Liver (tissue), 9 donors: ENCODE results near the gene FAM204A. TPM values are rescaled to one million over a fixed set of nuclear protein-coding genes. Genes with fewer than 3 reads are reported as not detected.

ENCODE experiments used
- DNase-seq: peaks from one replicate; pipeline ENCODE4 v3.0.0-alpha.2; 2017; ENCODE audit warnings: low spot score
- H3K27ac ChIP-seq, 2 donors: one replicate each; pipeline ENCODE4 v1.7.0; 2013; ENCODE audit warnings: inconsistent platforms in 2 of 2, low read length in 2 of 2, control low read depth in 1 of 2, low read depth in 1 of 2, mild to moderate bottlenecking in 1 of 2
- H3K27me3 ChIP-seq, 4 donors: one replicate each; pipeline versions ENCODE4 v1.6.1 to v1.7.0; 2013; ENCODE audit warnings: low read length in 3 of 4, inconsistent platforms in 1 of 4, mild to moderate bottlenecking in 1 of 4, moderate library complexity in 1 of 4; ENCODE audit not compliant: control insufficient read depth in 4 of 4, insufficient read depth in 4 of 4
- H3K36me3 ChIP-seq, 4 donors: one replicate each; pipeline versions ENCODE4 v1.6.1 to v1.7.0; 2013; ENCODE audit warnings: low read length in 3 of 4, mild to moderate bottlenecking in 3 of 4, low read depth in 1 of 4, moderate library complexity in 1 of 4; ENCODE audit not compliant: control insufficient read depth in 4 of 4, insufficient read depth in 3 of 4
- H3K4me1 ChIP-seq, 4 donors: one replicate each; pipeline versions ENCODE4 v1.6.1 to v1.7.0; 2013; ENCODE audit warnings: low read length in 3 of 4, mild to moderate bottlenecking in 3 of 4, moderate library complexity in 1 of 4; ENCODE audit not compliant: control insufficient read depth in 4 of 4, insufficient read depth in 4 of 4
- H3K4me3 ChIP-seq, 3 donors: one replicate each; pipeline versions ENCODE4 v1.6.1 to v1.7.0; 2013; ENCODE audit warnings: low read length in 3 of 3, control low read depth in 1 of 3, low read depth in 1 of 3, mild to moderate bottlenecking in 1 of 3
- H3K9ac ChIP-seq, 2 donors: one replicate each; pipeline ENCODE4 v1.7.0; 2013; ENCODE audit warnings: low read length in 2 of 2, mild to moderate bottlenecking in 2 of 2, moderate library complexity in 2 of 2, control low read depth in 1 of 2, low read depth in 1 of 2
- H3K9me3 ChIP-seq, 4 donors: one replicate each; pipeline versions ENCODE4 v1.6.1 to v1.7.0; 2013; ENCODE audit warnings: low read length in 3 of 4; ENCODE audit not compliant: control insufficient read depth in 4 of 4
- EGR1 ChIP-seq, 2 donors: IDR thresholded peaks; 2 replicates each; pipeline ENCODE4 v1.6.1; 2016 to 2018; ENCODE audit warnings: antibody characterized with exemption in 2 of 2, low read depth in 2 of 2
- FOXA1 ChIP-seq: IDR thresholded peaks from 2 replicates; pipeline ENCODE4 v1.6.1; 2016; ENCODE audit warnings: antibody characterized with exemption
- FOXA2 ChIP-seq: IDR thresholded peaks from 2 replicates; pipeline ENCODE4 v1.6.1; 2016; ENCODE audit warnings: antibody characterized with exemption
- GABPA ChIP-seq, 2 donors: IDR thresholded peaks in 1 of 2; conservative IDR thresholded peaks in 1 of 2; 2 replicates each; pipeline ENCODE4 v1.6.1; 2016; ENCODE audit warnings: antibody characterized with exemption in 2 of 2, mild to moderate bottlenecking in 1 of 2, moderate library complexity in 1 of 2
- HNF4A ChIP-seq, 2 donors: conservative IDR thresholded peaks; 2 replicates each; pipeline ENCODE4 v1.6.1; 2016; ENCODE audit warnings: antibody characterized with exemption in 2 of 2, mild to moderate bottlenecking in 2 of 2
- HNF4G ChIP-seq: IDR thresholded peaks from 2 replicates; pipeline ENCODE4 v1.6.1; 2016; ENCODE audit warnings: antibody characterized with exemption
- JUND ChIP-seq, 2 donors: IDR thresholded peaks; 2 replicates each; pipeline ENCODE4 v1.6.1; 2016; ENCODE audit warnings: antibody characterized with exemption in 2 of 2
- NR2F2 ChIP-seq: IDR thresholded peaks from 2 replicates; pipeline ENCODE4 v1.6.1; 2016; ENCODE audit warnings: antibody characterized with exemption
- RAD21 ChIP-seq, 2 donors: IDR thresholded peaks; 2 replicates each; pipeline ENCODE4 v1.6.1; 2016; ENCODE audit warnings: antibody characterized with exemption in 2 of 2, mild to moderate bottlenecking in 2 of 2
- RXRA ChIP-seq, 2 donors: IDR thresholded peaks; 2 replicates each; pipeline ENCODE4 v1.6.1; 2017 to 2018; ENCODE audit warnings: antibody characterized with exemption in 2 of 2, mild to moderate bottlenecking in 1 of 2
- SP1 ChIP-seq: IDR thresholded peaks from 2 replicates; pipeline ENCODE4 v1.6.1; 2018; ENCODE audit warnings: antibody characterized with exemption, mild to moderate bottlenecking
- TAF1 ChIP-seq: conservative IDR thresholded peaks from 2 replicates; pipeline ENCODE4 v1.6.1; 2016; ENCODE audit warnings: antibody characterized with exemption, mild to moderate bottlenecking
- YY1 ChIP-seq: IDR thresholded peaks from 2 replicates; pipeline ENCODE4 v1.6.1; 2016; ENCODE audit warnings: antibody characterized with exemption, mild to moderate bottlenecking
- WGBS: extraction: QIAGEN DNeasy Blood & Tissue Kit; methylation state at CpG from one replicate; pipeline ENCODE4 v1.1.7; 2013; 5-methylcytosine and 5-hydroxymethylcytosine counted together
- polyA plus RNA-seq, 2 donors: library from polyadenylated mRNA; stranded (reverse) in 1 of 2; unstranded in 1 of 2; fragments of 200-250 nt in 1 of 2; fragments of >200 nt in 1 of 2; fragmentation: Nextera tagmentation in 1 of 2; extraction: Ambion mirVana in 1 of 2; gene quantifications; one replicate each; pipeline versions ENCODE4 v1.2.1 to v1.2.3, GENCODE V29; 2013 to 2015
- total RNA-seq, 2 donors: library from RNA; depleted of rRNA; stranded (reverse); fragments of >200 nt; gene quantifications; one replicate each; pipeline ENCODE4 v1.2.3, GENCODE V29; 2014
- TF ChIP-seq, protein P1 (sequence below): fragments of 150-350 bp; IDR thresholded peaks from 2 replicates; pipeline ENCODE4 v1.5.1; 2017; ENCODE audit warnings: improper control_type of control experiment, low read depth, low read length; ENCODE audit not compliant: missing input control
- TF ChIP-seq, protein P2 (sequence below): IDR thresholded peaks from 2 replicates; pipeline ENCODE4 v1.6.1; 2016; ENCODE audit warnings: antibody characterized with exemption
- TF ChIP-seq, protein P3 (sequence below): IDR thresholded peaks from 2 replicates; pipeline ENCODE4 v1.6.1; 2016; ENCODE audit warnings: antibody characterized with exemption
- TF ChIP-seq, protein P4 (sequence below): IDR thresholded peaks from 2 replicates; pipeline ENCODE4 v1.6.1; 2016; ENCODE audit warnings: antibody characterized with exemption, mild to moderate bottlenecking
- TF ChIP-seq, protein P5 (sequence below): IDR thresholded peaks from 2 replicates; pipeline ENCODE4 v1.6.1; 2016; ENCODE audit warnings: antibody characterized with exemption
- donor health status: healthy.
- donor health status: healthy.
- donor health status: healthy.
- donor health status: healthy.
- donor health status: healthy.

Gene FAM204A
- total and polyA plus RNA-seq, 4 donors, result 17.4 to 22.8 (median 21.3) TPM

DNA sequence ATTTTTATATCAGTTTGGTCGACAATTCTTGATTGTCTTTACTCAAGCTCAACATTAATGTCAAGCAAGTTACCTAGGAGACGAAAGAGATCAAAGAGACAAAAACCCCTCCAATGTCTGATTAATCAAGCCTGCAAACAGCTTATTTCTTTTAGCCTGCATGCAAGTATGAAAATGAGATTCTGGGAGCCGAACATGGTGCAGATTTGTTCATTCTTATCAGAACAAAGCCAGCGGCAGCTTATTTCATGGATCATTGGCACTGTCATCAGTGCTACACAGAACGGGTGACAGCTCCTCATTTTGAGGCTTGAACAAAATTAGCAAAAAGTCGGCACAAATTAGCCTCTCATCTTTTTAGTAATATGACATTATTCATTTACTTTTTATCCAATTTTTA lies 26.5 kb downstream of the FAM204A start:
- peaks cover 0 to 2% (median 1%) of the 10 kb centered on the region in 4 donors for H3K4me1 ChIP-seq
- H3K36me3 ChIP-seq, result peaks cover 1 to 7% (median 2%) of the 10 kb centered on the region in 4 donors
- TF ChIP-seq HNF4A (conservative IDR thresholded peaks at IDR 0.05), result no peak
- no peak for TF ChIP-seq YY1
- TF ChIP-seq, protein P1, sequence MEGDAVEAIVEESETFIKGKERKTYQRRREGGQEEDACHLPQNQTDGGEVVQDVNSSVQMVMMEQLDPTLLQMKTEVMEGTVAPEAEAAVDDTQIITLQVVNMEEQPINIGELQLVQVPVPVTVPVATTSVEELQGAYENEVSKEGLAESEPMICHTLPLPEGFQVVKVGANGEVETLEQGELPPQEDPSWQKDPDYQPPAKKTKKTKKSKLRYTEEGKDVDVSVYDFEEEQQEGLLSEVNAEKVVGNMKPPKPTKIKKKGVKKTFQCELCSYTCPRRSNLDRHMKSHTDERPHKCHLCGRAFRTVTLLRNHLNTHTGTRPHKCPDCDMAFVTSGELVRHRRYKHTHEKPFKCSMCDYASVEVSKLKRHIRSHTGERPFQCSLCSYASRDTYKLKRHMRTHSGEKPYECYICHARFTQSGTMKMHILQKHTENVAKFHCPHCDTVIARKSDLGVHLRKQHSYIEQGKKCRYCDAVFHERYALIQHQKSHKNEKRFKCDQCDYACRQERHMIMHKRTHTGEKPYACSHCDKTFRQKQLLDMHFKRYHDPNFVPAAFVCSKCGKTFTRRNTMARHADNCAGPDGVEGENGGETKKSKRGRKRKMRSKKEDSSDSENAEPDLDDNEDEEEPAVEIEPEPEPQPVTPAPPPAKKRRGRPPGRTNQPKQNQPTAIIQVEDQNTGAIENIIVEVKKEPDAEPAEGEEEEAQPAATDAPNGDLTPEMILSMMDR, result no peak
- TF ChIP-seq EGR1 (IDR thresholded peaks at IDR 0.05; ENCODE audit: low read depth in 2 of 2), result no peak
- TF ChIP-seq, protein P2, sequence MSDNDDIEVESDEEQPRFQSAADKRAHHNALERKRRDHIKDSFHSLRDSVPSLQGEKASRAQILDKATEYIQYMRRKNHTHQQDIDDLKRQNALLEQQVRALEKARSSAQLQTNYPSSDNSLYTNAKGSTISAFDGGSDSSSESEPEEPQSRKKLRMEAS, result no peak
- no peak for TF ChIP-seq GABPA (IDR thresholded peaks at IDR 0.05 in 1 of 2, conservative IDR thresholded peaks at IDR 0.05 in 1 of 2)
- no peak for TF ChIP-seq TAF1
- no peak for TF ChIP-seq RXRA (IDR thresholded peaks at IDR 0.05)
- TF ChIP-seq, protein P3, sequence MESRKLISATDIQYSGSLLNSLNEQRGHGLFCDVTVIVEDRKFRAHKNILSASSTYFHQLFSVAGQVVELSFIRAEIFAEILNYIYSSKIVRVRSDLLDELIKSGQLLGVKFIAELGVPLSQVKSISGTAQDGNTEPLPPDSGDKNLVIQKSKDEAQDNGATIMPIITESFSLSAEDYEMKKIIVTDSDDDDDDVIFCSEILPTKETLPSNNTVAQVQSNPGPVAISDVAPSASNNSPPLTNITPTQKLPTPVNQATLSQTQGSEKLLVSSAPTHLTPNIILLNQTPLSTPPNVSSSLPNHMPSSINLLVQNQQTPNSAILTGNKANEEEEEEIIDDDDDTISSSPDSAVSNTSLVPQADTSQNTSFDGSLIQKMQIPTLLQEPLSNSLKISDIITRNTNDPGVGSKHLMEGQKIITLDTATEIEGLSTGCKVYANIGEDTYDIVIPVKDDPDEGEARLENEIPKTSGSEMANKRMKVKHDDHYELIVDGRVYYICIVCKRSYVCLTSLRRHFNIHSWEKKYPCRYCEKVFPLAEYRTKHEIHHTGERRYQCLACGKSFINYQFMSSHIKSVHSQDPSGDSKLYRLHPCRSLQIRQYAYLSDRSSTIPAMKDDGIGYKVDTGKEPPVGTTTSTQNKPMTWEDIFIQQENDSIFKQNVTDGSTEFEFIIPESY, result no peak
- TF ChIP-seq FOXA1, result no peak
- TF ChIP-seq, protein P4, sequence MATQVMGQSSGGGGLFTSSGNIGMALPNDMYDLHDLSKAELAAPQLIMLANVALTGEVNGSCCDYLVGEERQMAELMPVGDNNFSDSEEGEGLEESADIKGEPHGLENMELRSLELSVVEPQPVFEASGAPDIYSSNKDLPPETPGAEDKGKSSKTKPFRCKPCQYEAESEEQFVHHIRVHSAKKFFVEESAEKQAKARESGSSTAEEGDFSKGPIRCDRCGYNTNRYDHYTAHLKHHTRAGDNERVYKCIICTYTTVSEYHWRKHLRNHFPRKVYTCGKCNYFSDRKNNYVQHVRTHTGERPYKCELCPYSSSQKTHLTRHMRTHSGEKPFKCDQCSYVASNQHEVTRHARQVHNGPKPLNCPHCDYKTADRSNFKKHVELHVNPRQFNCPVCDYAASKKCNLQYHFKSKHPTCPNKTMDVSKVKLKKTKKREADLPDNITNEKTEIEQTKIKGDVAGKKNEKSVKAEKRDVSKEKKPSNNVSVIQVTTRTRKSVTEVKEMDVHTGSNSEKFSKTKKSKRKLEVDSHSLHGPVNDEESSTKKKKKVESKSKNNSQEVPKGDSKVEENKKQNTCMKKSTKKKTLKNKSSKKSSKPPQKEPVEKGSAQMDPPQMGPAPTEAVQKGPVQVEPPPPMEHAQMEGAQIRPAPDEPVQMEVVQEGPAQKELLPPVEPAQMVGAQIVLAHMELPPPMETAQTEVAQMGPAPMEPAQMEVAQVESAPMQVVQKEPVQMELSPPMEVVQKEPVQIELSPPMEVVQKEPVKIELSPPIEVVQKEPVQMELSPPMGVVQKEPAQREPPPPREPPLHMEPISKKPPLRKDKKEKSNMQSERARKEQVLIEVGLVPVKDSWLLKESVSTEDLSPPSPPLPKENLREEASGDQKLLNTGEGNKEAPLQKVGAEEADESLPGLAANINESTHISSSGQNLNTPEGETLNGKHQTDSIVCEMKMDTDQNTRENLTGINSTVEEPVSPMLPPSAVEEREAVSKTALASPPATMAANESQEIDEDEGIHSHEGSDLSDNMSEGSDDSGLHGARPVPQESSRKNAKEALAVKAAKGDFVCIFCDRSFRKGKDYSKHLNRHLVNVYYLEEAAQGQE, result no peak
- TF ChIP-seq RAD21 (IDR thresholded peaks at IDR 0.05), result no peak
- no peak for TF ChIP-seq SP1
- no peak for TF ChIP-seq FOXA2
- no peaks in the 10 kb centered on the region for H3K9me3 ChIP-seq
- WGBS, result 93% methylated on average over 6 of the region's 6 CpGs
- H3K27me3 ChIP-seq, result no peaks in the 10 kb centered on the region
- H3K27ac ChIP-seq, result no peak overlapping the region
- H3K4me3 ChIP-seq, result no peak overlapping the region
- no peak for DNase-seq
- H3K9ac ChIP-seq, result no peak overlapping the region

DNA sequence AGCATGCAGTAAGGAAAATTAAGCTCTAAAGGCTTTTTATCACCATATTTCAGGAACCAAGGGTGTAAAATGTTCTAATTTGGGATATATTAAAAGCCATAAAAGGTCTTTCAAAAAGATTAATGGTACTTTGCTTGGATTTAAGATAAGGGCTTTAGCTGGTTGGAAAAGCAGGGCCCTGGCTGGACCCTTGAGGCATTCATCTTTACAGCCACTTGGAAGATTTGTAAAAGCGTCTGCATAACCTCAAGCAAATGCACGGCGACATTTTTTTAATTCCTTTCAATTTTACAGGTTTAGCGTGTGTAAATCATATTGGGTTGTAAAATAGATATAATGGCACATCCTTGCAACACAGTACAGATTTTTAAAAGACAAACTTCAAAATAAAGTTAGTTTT lies 27.2 kb downstream of the FAM204A start:
- Histone ChIP-seq H3K9me3 (no peaks in the 10 kb centered on the region), H3K36me3 (peaks cover 0 to 4% (median 2%) of the 10 kb centered on the region in 4 donors), H3K27me3 (no peaks in the 10 kb centered on the region), H3K4me3 (no peak overlapping the region), H3K4me1 (peaks cover 0 to 4% (median 1%) of the 10 kb centered on the region in 4 donors), H3K27ac (no peak overlapping the region), H3K9ac (no peak overlapping the region)
- 95% methylated on average over 4 of the region's 4 CpGs for WGBS
- no peak for TF ChIP-seq EGR1 (IDR thresholded peaks at IDR 0.05; ENCODE audit: low read depth in 2 of 2)
- TF ChIP-seq, protein P5, sequence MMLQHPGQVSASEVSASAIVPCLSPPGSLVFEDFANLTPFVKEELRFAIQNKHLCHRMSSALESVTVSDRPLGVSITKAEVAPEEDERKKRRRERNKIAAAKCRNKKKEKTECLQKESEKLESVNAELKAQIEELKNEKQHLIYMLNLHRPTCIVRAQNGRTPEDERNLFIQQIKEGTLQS, result no peak
- no peak for TF ChIP-seq FOXA1
- TF ChIP-seq HNF4A (conservative IDR thresholded peaks at IDR 0.05), result no peak
- no peak for TF ChIP-seq SP1
- no peak for TF ChIP-seq GABPA (IDR thresholded peaks at IDR 0.05 in 1 of 2, conservative IDR thresholded peaks at IDR 0.05 in 1 of 2)
- TF ChIP-seq JUND (IDR thresholded peaks at IDR 0.05), result no peak
- TF ChIP-seq HNF4G, result no peak
- TF ChIP-seq NR2F2, result no peak
- TF ChIP-seq RXRA (IDR thresholded peaks at IDR 0.05), result no peak
- TF ChIP-seq, protein P3, result no peak
- TF ChIP-seq RAD21 (IDR thresholded peaks at IDR 0.05), result no peak
- TF ChIP-seq, protein P1, result no peak
- no peak for TF ChIP-seq YY1
- no peak for DNase-seq
